A549 (cell line): ENCODE results near the gene RPA3.

ENCODE experiments used
- JUN ChIP-seq, 2 experiments: fragments of >200 bp; sonication (Bioruptor Twin); formaldehyde crosslinking; IDR thresholded peaks; 2 replicates in 1 of 2; 3 replicates in 1 of 2; pipeline ENCODE4 v1.6.1; 2016 to 2017
- MAFK ChIP-seq: fragments of 450-650 bp; IDR thresholded peaks from 2 replicates; pipeline ENCODE4 v1.6.1; 2014; ENCODE audit not compliant: partially characterized antibody
- MAZ ChIP-seq: fragments of 150-350 bp; IDR thresholded peaks from 2 replicates; pipeline ENCODE4 v1.6.1; 2014; ENCODE audit warnings: antibody characterized with exemption, low read depth, low read length, borderline replicate concordance
- PHF8 ChIP-seq: fragments of 200-600 bp; sonication (generic); IDR thresholded peaks from 2 replicates; pipeline ENCODE4 v1.6.1; 2016; ENCODE audit warnings: low read depth, mild to moderate bottlenecking, antibody characterized with exemption, moderate library complexity, borderline replicate concordance
- POLR2A ChIP-seq: IDR thresholded peaks from 2 replicates; pipeline ENCODE4 v1.6.1; 2012; ENCODE audit warnings: mild to moderate bottlenecking, low read length
- RAD21 ChIP-seq, 2 experiments: fragments of >200 bp in 1 of 2; sonication (Bioruptor Twin) in 1 of 2; formaldehyde crosslinking in 1 of 2; IDR thresholded peaks in 1 of 2; conservative IDR thresholded peaks in 1 of 2; 2 replicates in 1 of 2; 3 replicates in 1 of 2; pipeline ENCODE4 v1.6.1; 2012 to 2018; ENCODE audit warnings: inconsistent platforms in 1 of 2
- RFX5 ChIP-seq: fragments of 450-650 bp; IDR thresholded peaks from 2 replicates; pipeline ENCODE4 v1.7.1; 2014; ENCODE audit warnings: antibody characterized with exemption, mild to moderate bottlenecking, moderate library complexity
- ZFP36 ChIP-seq: fragments of 450-650 bp; IDR thresholded peaks from 2 replicates; pipeline ENCODE4 v1.6.1; 2014; ENCODE audit warnings: borderline replicate concordance; ENCODE audit not compliant: partially characterized antibody
- ZNF302 ChIP-seq: fragments of 250-450 bp; sonication (Bioruptor Pico); IDR thresholded peaks from 2 replicates; pipeline ENCODE4 v1.9.0; 2021; ENCODE audit warnings: inconsistent platforms, mild to moderate bottlenecking, moderate library complexity
- TF ChIP-seq, protein P1 (sequence below): IDR thresholded peaks from 2 replicates; pipeline ENCODE4 v1.6.1; 2012
- TF ChIP-seq, protein P2 (sequence below): fragments of >200 bp; sonication (Bioruptor Twin); formaldehyde crosslinking; IDR thresholded peaks from 3 replicates; pipeline ENCODE4 v1.5.1; 2016
- TF ChIP-seq, protein P3 (sequence below): fragments of >200 bp; sonication (Bioruptor Twin); formaldehyde crosslinking; IDR thresholded peaks from 2 replicates; pipeline ENCODE4 v1.6.1; 2016

DNA sequence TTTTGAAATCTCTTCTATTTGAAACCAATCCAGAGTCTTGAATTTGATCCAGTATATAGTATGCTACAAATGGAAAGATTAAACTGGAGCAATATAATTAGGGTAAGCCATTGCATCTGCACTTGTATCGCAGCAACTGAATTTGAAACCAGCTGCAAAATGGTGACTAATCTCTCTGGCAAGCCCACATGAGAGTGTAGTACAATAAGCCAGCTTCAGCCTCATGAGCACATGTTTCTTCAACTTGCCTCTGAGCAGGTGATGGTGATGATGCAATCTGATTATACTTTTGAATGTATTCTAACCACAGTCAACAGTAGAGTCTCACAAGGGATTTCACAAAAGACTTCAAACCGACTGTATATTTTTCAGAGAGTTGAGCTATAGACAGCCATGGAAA is 829 bp upstream of the RPA3 start:
- TF ChIP-seq PHF8: no peak
- TF ChIP-seq, protein P1, sequence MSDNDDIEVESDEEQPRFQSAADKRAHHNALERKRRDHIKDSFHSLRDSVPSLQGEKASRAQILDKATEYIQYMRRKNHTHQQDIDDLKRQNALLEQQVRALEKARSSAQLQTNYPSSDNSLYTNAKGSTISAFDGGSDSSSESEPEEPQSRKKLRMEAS: no peak
- TF ChIP-seq POLR2A: no peak
- no peak for TF ChIP-seq RAD21 (conservative IDR thresholded peaks at IDR 0.05 in 1 of 2, IDR thresholded peaks at IDR 0.05 in 1 of 2)
- TF ChIP-seq JUN (IDR thresholded peaks at IDR 0.05): no peak
- TF ChIP-seq, protein P2, sequence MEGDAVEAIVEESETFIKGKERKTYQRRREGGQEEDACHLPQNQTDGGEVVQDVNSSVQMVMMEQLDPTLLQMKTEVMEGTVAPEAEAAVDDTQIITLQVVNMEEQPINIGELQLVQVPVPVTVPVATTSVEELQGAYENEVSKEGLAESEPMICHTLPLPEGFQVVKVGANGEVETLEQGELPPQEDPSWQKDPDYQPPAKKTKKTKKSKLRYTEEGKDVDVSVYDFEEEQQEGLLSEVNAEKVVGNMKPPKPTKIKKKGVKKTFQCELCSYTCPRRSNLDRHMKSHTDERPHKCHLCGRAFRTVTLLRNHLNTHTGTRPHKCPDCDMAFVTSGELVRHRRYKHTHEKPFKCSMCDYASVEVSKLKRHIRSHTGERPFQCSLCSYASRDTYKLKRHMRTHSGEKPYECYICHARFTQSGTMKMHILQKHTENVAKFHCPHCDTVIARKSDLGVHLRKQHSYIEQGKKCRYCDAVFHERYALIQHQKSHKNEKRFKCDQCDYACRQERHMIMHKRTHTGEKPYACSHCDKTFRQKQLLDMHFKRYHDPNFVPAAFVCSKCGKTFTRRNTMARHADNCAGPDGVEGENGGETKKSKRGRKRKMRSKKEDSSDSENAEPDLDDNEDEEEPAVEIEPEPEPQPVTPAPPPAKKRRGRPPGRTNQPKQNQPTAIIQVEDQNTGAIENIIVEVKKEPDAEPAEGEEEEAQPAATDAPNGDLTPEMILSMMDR: no peak
- TF ChIP-seq ZNF302 (CRISPR knock-in tag): no peak
- TF ChIP-seq, protein P3, sequence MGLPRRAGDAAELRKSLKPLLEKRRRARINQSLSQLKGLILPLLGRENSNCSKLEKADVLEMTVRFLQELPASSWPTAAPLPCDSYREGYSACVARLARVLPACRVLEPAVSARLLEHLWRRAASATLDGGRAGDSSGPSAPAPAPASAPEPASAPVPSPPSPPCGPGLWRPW: no peak
- TF ChIP-seq MAZ: no peak
- no peak for TF ChIP-seq RFX5
- TF ChIP-seq ZFP36: no peak
- TF ChIP-seq MAFK: no peak
